Ascending aorta (tissue), 2 donors: ENCODE results near the gene LGALS7. TPM values are rescaled to one million over a fixed set of nuclear protein-coding genes. Genes with fewer than 3 reads are reported as not detected.
"Not testable (repeated sequence)": the region's sequence is repeated elsewhere in the genome, so short reads cannot be mapped to it uniquely, and the experiment has no call there.

Experiments used
- DNase-seq, 2 donors: peaks; one replicate each; pipeline ENCODE4 v3.0.0-alpha.2; 2019; ENCODE audit warnings: low spot score in 2 of 2
- H3K27ac ChIP-seq, 2 donors: fragments of 200-600 bp; sonication (generic); one replicate each; pipeline ENCODE4 v1.5.1; 2016 to 2017; ENCODE audit warnings: mild to moderate bottlenecking in 1 of 2
- H3K27me3 ChIP-seq: fragments of 200-600 bp; sonication (generic); one replicate; pipeline ENCODE4 v1.5.1; 2017
- H3K36me3 ChIP-seq, 2 donors: fragments of 200-600 bp; sonication (generic); one replicate each; pipeline ENCODE4 v1.5.1; 2016
- H3K4me1 ChIP-seq, 2 donors: fragments of 200-600 bp; sonication (generic); one replicate each; pipeline ENCODE4 v1.5.1; 2016 to 2017; ENCODE audit warnings: mild to moderate bottlenecking in 1 of 2
- H3K4me3 ChIP-seq, 2 donors: fragments of 200-600 bp; sonication (generic); one replicate each; pipeline ENCODE4 v1.5.1; 2016 to 2017; ENCODE audit warnings: mild to moderate bottlenecking in 1 of 2
- H3K9me3 ChIP-seq, 2 donors: fragments of 200-600 bp; sonication (generic); one replicate each; pipeline ENCODE4 v1.5.1; 2016
- intact Hi-C: fragments of 100-400 bp; cut with DNase I; formaldehyde crosslinking; loops from one replicate; pipeline ENCODE4 v1.15.1; 2023
- total RNA-seq: library from RNA; depleted of rRNA; stranded (reverse); fragments of >200 nt; gene quantifications from one replicate; pipeline ENCODE4 v1.1.0, GENCODE V29; 2016
- TF ChIP-seq, protein P1 (sequence below), 3 experiments: fragments of 200-600 bp in 2 of 3; fragments of 450-650 bp in 1 of 3; sonication (generic) in 2 of 3; IDR thresholded peaks; one replicate each; pipeline ENCODE4 v1.5.1; 2016 to 2019; ENCODE audit warnings: antibody characterized with exemption in 3 of 3, mild to moderate bottlenecking in 1 of 3, moderate library complexity in 1 of 3

LGALS7 gene
- total RNA-seq, 1 donor from 2014 or later, result not detected

DNA sequence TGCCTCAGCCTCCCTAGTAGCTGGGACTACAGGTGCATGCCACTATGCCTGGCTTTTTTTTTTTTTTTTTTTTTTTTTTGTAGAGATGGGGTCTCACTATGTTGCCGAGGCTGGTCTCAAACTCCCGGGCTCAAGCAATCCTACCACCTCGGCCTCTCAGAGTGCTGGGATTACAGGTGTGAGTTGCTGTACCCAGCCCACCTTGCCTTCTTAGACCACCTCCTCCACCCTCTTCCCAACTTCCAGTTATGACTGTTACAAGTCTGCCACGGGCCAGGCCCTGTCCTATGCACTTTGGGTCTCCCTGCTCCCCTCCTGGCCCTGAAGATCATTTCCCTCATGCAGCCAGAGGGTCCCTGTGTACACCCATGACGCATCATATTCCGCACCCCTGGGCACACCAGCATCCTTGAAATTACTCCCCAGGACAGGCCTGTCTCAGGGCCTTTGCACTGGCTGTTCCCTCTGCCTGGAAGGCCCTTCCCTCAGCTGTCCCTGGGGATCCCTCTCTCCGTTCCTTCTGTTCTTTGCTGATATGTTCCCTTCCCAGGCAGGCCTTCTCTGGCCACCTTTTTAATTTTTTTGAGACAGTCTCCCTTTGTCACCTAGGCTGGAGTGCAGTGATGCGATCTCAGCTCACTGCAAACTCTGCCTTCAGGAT, 36.4 kb upstream of the LGALS7 start:
- Histone ChIP-seq H3K4me3 (no peak overlapping the region), H3K9me3 (no peaks in the 10 kb centered on the region), H3K27ac (no peak overlapping the region), H3K36me3 (no peaks in the 10 kb centered on the region), H3K4me1 (no peaks in the 10 kb centered on the region), H3K27me3 (no peaks in the 10 kb centered on the region)
- DNase-seq, result no peak
- intact Hi-C loops, result no loop called here
- TF ChIP-seq, protein P1, sequence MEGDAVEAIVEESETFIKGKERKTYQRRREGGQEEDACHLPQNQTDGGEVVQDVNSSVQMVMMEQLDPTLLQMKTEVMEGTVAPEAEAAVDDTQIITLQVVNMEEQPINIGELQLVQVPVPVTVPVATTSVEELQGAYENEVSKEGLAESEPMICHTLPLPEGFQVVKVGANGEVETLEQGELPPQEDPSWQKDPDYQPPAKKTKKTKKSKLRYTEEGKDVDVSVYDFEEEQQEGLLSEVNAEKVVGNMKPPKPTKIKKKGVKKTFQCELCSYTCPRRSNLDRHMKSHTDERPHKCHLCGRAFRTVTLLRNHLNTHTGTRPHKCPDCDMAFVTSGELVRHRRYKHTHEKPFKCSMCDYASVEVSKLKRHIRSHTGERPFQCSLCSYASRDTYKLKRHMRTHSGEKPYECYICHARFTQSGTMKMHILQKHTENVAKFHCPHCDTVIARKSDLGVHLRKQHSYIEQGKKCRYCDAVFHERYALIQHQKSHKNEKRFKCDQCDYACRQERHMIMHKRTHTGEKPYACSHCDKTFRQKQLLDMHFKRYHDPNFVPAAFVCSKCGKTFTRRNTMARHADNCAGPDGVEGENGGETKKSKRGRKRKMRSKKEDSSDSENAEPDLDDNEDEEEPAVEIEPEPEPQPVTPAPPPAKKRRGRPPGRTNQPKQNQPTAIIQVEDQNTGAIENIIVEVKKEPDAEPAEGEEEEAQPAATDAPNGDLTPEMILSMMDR (IDR thresholded peaks at IDR 0.05), result no peak

DNA sequence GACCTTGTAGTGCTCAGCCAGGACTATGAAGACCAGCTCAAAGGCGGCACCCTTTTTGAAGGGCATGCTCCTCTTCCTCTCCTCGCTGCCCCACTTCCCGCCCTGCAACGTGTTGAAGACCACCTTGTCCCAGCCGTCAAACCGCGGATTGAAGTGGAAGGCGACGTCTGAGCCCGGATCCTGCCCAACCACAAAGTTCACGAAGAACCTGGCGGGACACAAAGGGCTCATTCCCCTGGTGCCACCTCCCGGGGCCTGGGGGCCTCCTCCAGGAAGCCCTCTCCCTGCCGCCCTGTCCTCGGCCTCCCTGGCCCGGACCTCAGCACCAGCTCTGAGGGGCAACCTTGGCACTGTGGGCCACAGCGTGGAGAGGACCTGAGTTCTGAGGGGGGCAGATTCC, 35.4 kb upstream of the LGALS7 start:
- DNase-seq, result no peak

DNA sequence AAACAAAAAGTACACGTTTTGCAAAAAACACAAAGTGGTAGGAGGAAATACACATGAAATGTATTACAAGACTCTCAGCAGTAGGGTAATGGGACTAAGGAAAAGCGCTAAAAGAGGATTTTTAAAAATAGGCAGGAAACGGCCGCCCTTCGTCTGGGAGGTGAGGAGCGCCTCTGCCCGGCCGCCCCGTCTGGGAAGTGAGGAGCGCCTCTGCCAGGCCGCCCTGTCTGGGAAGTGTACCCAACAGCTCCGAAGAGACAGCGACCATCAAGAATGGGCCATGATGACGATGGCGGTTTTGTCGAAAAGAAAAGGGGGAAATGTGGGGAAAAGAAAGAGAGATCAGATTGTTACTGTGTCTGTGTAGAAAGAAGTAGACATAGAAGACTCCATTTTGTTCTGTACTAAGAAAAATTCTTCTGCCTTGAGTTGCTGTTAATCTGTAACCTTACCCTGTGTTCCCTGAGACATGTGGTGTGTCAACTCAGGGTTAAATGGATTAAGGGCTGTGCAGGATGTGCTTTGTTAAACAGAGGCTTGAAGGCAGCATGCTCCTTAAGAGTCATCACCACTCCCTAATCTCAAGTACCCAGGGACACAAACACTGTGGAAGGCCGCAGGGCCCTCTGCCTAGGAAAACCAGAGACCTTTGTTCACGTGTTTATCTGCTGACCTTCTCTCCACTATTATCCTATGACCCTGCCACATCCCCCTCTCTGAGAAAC, 34.2 kb upstream of the LGALS7 start:
- H3K36me3 ChIP-seq, intact Hi-C loops: not testable (repeated sequence)

More for the DNA sequence above, 35.4 kb upstream of the LGALS7 start:
- Histone ChIP-seq H3K27ac (no peak overlapping the region), H3K9me3 (no peaks in the 10 kb centered on the region), H3K4me1 (no peaks in the 10 kb centered on the region), H3K27me3 (no peaks in the 10 kb centered on the region), H3K4me3 (no peak overlapping the region), H3K36me3 (no peaks in the 10 kb centered on the region)
- intact Hi-C loops, result no loop called here
- TF ChIP-seq, protein P1 (IDR thresholded peaks at IDR 0.05), result no peak

DNA sequence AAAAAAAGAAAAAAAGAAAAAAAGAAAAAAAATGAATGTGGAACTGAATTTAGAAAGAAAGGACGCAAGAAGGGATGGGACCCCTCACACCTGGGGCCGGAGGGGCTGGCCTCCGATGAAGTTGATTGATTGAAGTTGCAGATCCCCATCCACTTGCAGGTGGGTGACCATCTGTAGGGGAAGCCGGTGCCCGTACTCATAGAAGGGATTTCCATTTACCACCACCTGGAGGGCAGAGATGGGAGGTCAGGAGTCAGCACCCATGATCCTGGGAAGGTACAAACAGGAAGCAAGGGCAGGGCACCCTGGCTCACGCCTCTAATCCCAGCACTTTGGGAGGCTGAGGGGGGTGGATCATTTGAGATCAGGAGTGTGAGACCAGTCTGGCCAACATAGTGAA, 33.1 kb upstream of the LGALS7 start:
- Histone ChIP-seq H3K4me1 (no peaks in the 10 kb centered on the region), H3K27ac (no peak overlapping the region), H3K36me3 (no peaks in the 10 kb centered on the region), H3K27me3 (no peaks in the 10 kb centered on the region), H3K9me3 (no peaks in the 10 kb centered on the region), H3K4me3 (no peak overlapping the region)
- DNase-seq, result no peak
- TF ChIP-seq, protein P1 (IDR thresholded peaks at IDR 0.05), result no peak
- intact Hi-C loops, result no loop called here

More for the DNA sequence above, 34.2 kb upstream of the LGALS7 start:
- not testable (repeated sequence) for H3K27ac ChIP-seq, H3K9me3 ChIP-seq, H3K27me3 ChIP-seq, H3K4me1 ChIP-seq, DNase-seq, H3K4me3 ChIP-seq

DNA sequence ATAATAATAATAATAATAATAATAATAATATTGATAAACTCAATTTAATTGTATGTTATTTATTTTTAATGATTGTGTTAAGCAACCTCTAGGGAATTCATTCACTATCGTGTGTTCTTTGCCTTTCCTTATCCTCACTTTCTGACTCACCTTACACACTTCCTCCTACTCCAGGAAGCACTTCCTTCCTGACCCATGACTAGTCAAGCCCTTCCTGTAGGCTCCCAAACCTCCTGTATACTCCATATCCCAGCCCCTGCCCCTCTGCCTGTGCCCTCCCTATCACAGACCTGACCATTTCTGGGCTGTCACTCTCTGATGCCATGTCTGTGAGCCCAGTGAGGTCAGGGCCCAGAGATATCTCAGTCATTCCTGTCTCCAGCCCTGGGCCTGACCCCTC, 31.9 kb upstream of the LGALS7 start:
- TF ChIP-seq, protein P1 (IDR thresholded peaks at IDR 0.05), result no peak
- no peaks in the 10 kb centered on the region for H3K4me1 ChIP-seq
- intact Hi-C loops, result no loop called here
- H3K9me3 ChIP-seq, result no peaks in the 10 kb centered on the region
- H3K4me3 ChIP-seq, result no peak overlapping the region
- no peaks in the 10 kb centered on the region for H3K36me3 ChIP-seq
- DNase-seq, result no peak
- H3K27ac ChIP-seq, result no peak overlapping the region
- H3K27me3 ChIP-seq, result no peaks in the 10 kb centered on the region

DNA sequence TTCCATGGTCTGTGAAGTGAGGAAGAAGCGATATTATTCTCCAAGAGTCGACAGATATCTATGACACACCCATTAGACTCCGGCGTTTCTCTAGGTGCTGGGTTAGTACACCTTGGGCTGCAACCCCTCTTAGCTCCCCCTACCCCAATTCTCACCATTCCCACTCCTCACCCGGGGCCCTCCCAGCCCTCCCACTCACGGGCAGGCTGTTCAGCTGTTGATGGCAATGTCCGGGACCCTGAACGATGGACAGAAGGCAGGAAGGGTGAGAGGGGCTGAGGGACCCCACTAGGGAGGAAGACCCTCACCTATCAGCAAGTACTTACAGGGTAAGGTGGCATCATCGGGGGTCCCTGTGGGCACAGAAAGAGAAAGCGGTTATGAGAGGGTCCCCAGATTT, 30.2 kb upstream of the LGALS7 start:
- no peak for DNase-seq
- no peaks in the 10 kb centered on the region for H3K36me3 ChIP-seq
- H3K9me3 ChIP-seq, result no peaks in the 10 kb centered on the region
- H3K27ac ChIP-seq, result no peak overlapping the region
- intact Hi-C loops, result no loop called here
- no peaks in the 10 kb centered on the region for H3K27me3 ChIP-seq
- TF ChIP-seq, protein P1 (IDR thresholded peaks at IDR 0.05), result no peak
- H3K4me3 ChIP-seq, result no peak overlapping the region
- no peaks in the 10 kb centered on the region for H3K4me1 ChIP-seq
